Neutrophil (primary cell): ENCODE data around the gene EVI5L.

Experiments
- H3K27ac ChIP-seq: fragments of 200-600 bp; sonication (generic); 2 replicates; pipeline ENCODE4 v1.5.1; 2016; ENCODE audit warnings: mild to moderate bottlenecking, moderate library complexity
- H3K27me3 ChIP-seq: fragments of 200-600 bp; sonication (generic); 2 replicates; pipeline ENCODE4 v1.6.0; 2016; ENCODE audit warnings: mild to moderate bottlenecking
- H3K36me3 ChIP-seq: fragments of 200-600 bp; sonication (generic); 2 replicates; pipeline ENCODE4 v1.5.1; 2017
- H3K4me1 ChIP-seq, 2 experiments: fragments of 200-600 bp in 1 of 2; sonication (generic) in 1 of 2; 1 replicate in 1 of 2; 2 replicates in 1 of 2; pipeline versions ENCODE4 v1.5.1 to v1.6.1; 2013 to 2016; ENCODE audit warnings: low read depth in 1 of 2, low read length in 1 of 2, mild to moderate bottlenecking in 1 of 2, moderate library complexity in 1 of 2; ENCODE audit not compliant: control insufficient read depth in 1 of 2, insufficient read depth in 1 of 2
- H3K4me3 ChIP-seq, 2 experiments: fragments of 200-600 bp in 1 of 2; sonication (generic) in 1 of 2; 1 replicate in 1 of 2; 2 replicates in 1 of 2; pipeline ENCODE4 v1.5.1; 2013 to 2016; ENCODE audit warnings: low read depth in 1 of 2, low read length in 1 of 2, mild to moderate bottlenecking in 1 of 2, moderate library complexity in 1 of 2
- H3K9me3 ChIP-seq: fragments of 200-600 bp; sonication (generic); 2 replicates; pipeline ENCODE4 v1.5.1; 2016
- CTCF ChIP-seq: fragments of 200-600 bp; sonication (generic); IDR thresholded peaks from 2 replicates; pipeline ENCODE4 v1.5.1; 2016; ENCODE audit warnings: antibody characterized with exemption

The EVI5L gene

GRCh38 chr19:7841751-7842660 is 12.0 kb downstream of the EVI5L start:
- Histone ChIP-seq H3K9me3 (no peaks in the 10 kb centered on the region), H3K27ac (no peak overlapping the region), H3K4me3 (no peak overlapping the region), H3K4me1 (no peaks in the 10 kb centered on the region), H3K27me3 (no peaks in the 10 kb centered on the region), H3K36me3 (no peaks in the 10 kb centered on the region)
- no peak for TF ChIP-seq CTCF

GRCh38 chr19:7842661-7843294 is 12.8 kb downstream of the EVI5L start:
- Histone ChIP-seq H3K27ac (no peak overlapping the region), H3K4me1 (no peaks in the 10 kb centered on the region), H3K27me3 (no peaks in the 10 kb centered on the region), H3K4me3 (no peak overlapping the region), H3K36me3 (no peaks in the 10 kb centered on the region), H3K9me3 (no peaks in the 10 kb centered on the region)
- TF ChIP-seq CTCF = no peak

GRCh38 chr19:7843521-7843920 is 13.5 kb downstream of the EVI5L start:
- H3K27me3 ChIP-seq = no peaks in the 10 kb centered on the region
- H3K4me3 ChIP-seq = no peak overlapping the region
- no peaks in the 10 kb centered on the region for H3K36me3 ChIP-seq
- H3K9me3 ChIP-seq = no peaks in the 10 kb centered on the region
- no peaks in the 10 kb centered on the region for H3K4me1 ChIP-seq
- no peak for TF ChIP-seq CTCF
- no peak overlapping the region for H3K27ac ChIP-seq

- Histone ChIP-seq H3K4me1 (no peaks in the 10 kb centered on the region), H3K4me3 (no peak overlapping the region), H3K9me3 (no peaks in the 10 kb centered on the region), H3K36me3 (no peaks in the 10 kb centered on the region), H3K27ac (no peak overlapping the region), H3K27me3 (no peaks in the 10 kb centered on the region)
- TF ChIP-seq CTCF = no peak
Measured at GRCh38 chr19:7844405-7844804, 14.4 kb downstream of the EVI5L start.

- Histone ChIP-seq H3K4me1 (no peaks in the 10 kb centered on the region), H3K9me3 (no peaks in the 10 kb centered on the region), H3K4me3 (no peak overlapping the region), H3K36me3 (no peaks in the 10 kb centered on the region), H3K27ac (no peak overlapping the region), H3K27me3 (no peaks in the 10 kb centered on the region)
- TF ChIP-seq CTCF = no peak
Measured at GRCh38 chr19:7844951-7845350, 14.9 kb downstream of the EVI5L start.
